ENCODE data around the gene EIF3L.

GRCh38 chr22:37870273-37870672 lies 21.1 kb downstream of the EIF3L start:
- TF ChIP-seq CTCF (IDR thresholded peaks at IDR 0.05): no peak
- TF ChIP-seq POLR2A (IDR thresholded peaks at IDR 0.05): no peak
